GM12878 (cell line): ENCODE data around the gene NTRK1. TPM values are rescaled to one million over a fixed set of nuclear protein-coding genes. Genes with fewer than 3 reads are reported as not detected.
A peak's percentile ranks its signal among the peaks of the same experiment; 100 is the strongest.

Experiments used
- ATAC-seq: fragments of 200-7000 bp; cut with Tn5 transposase; 3 replicates; pipeline ENCODE4 v1.9.1; 2020; ENCODE audit warnings: mild to moderate bottlenecking, moderate library complexity
- BruUV-seq: library from RNA; stranded (reverse); fragments of 400-500 nt; replicated peaks from 2 replicates; lab custom pipeline; 2021; lab: Mats Ljungman, UMichigan
- CTCF ChIA-PET: fragments of 300-600 bp; sonication (Branson Sonifier 250); formaldehyde crosslinking; extraction: SDS; loops from one replicate; lab custom pipeline; 2021; ENCODE audit warnings: inconsistent platforms; lab: Yijun Ruan, JAX
- POLR2A ChIA-PET: fragments of 350-600 bp; formaldehyde crosslinking; extraction: SDS; loops from one replicate; lab custom pipeline; 2021; ENCODE audit warnings: inconsistent platforms; lab: Charles Lee
- RAD21 ChIA-PET: fragments of 300-600 bp; sonication (Branson Sonifier 250); formaldehyde crosslinking; loops from one replicate; lab custom pipeline; 2023; ENCODE audit warnings: antibody characterized with exemption; ENCODE audit not compliant: unreplicated experiment; lab: Charles Lee
- SMC1A ChIA-PET: fragments of 300-600 bp; sonication (Branson Sonifier 250); formaldehyde crosslinking; loops from one replicate; lab custom pipeline; 2023; ENCODE audit not compliant: unreplicated experiment, uncharacterized antibody; lab: Charles Lee
- DNase-seq: peaks from one replicate; pipeline ENCODE4 v3.0.0-alpha.2; 2011; ENCODE audit warnings: low read depth, low spot score
- FAIRE-seq: peaks from 3 replicates; lab custom pipeline; 2011; peaks lifted over from hg19 to GRCh38; lab: Jason Lieb, UNC
- H2AFZ ChIP-seq: 2 replicates; pipeline ENCODE4 v1.6.0; 2011; ENCODE audit warnings: low read depth, low read length, control low read depth; ENCODE audit not compliant: control insufficient read depth
- H3K27ac ChIP-seq: 2 replicates; pipeline ENCODE4 v1.5.1; 2011; ENCODE audit warnings: control low read depth; ENCODE audit not compliant: control insufficient read depth, insufficient read depth
- H3K27me3 ChIP-seq, 2 experiments: replicated peaks in 1 of 2; 2 replicates each; pipeline versions ENCODE4 v1.6.0 to v1.6.1; 2011; ENCODE audit warnings: low read length in 1 of 2; ENCODE audit not compliant: control insufficient read depth in 2 of 2, insufficient read depth in 2 of 2
- H3K36me3 ChIP-seq, 2 experiments: 2 replicates each; pipeline ENCODE4 v1.5.1; 2011; ENCODE audit warnings: low read length in 1 of 2; ENCODE audit not compliant: control insufficient read depth in 2 of 2, insufficient read depth in 2 of 2
- H3K4me1 ChIP-seq: 2 replicates; pipeline ENCODE4 v1.6.1; 2011; ENCODE audit warnings: mild to moderate bottlenecking, low read length, moderate library complexity, mixed read lengths; ENCODE audit not compliant: control insufficient read depth, insufficient read depth
- H3K4me2 ChIP-seq: 2 replicates; pipeline ENCODE4 v1.6.0; 2011; ENCODE audit warnings: control low read depth; ENCODE audit not compliant: control insufficient read depth, insufficient read depth
- H3K4me3 ChIP-seq: fragments of 200-600 bp; sonication (generic); 2 replicates; pipeline ENCODE4 v1.5.1; 2016
- H3K79me2 ChIP-seq: 2 replicates; pipeline ENCODE4 v1.6.0; 2011; ENCODE audit warnings: low read length; ENCODE audit not compliant: control insufficient read depth, insufficient read depth
- H3K9ac ChIP-seq: 2 replicates; pipeline ENCODE4 v1.8.0; 2011; ENCODE audit warnings: low read length, control low read depth, mixed read lengths; ENCODE audit not compliant: control insufficient read depth, insufficient read depth
- H3K9me3 ChIP-seq: replicated peaks from 3 replicates; pipeline ENCODE4 v1.5.1; 2011; ENCODE audit warnings: mild to moderate bottlenecking, low read length; ENCODE audit not compliant: control insufficient read depth, insufficient read depth
- H4K20me1 ChIP-seq: 2 replicates; pipeline ENCODE4 v1.6.0; 2011; ENCODE audit not compliant: control insufficient read depth, insufficient read depth
- ESRRA ChIP-seq: IDR thresholded peaks from 2 replicates; pipeline ENCODE4 v1.6.1; 2012; ENCODE audit warnings: mild to moderate bottlenecking, low read length, improper control_type of control experiment
- EZH2 ChIP-seq: IDR thresholded peaks from 2 replicates; pipeline ENCODE4 v1.6.1; 2012; ENCODE audit warnings: low read depth, mild to moderate bottlenecking, control low read depth, inconsistent platforms, low read length, borderline replicate concordance; ENCODE audit not compliant: control insufficient read depth
- NFIC ChIP-seq: IDR thresholded peaks from 2 replicates; pipeline ENCODE4 v1.6.1; 2012; ENCODE audit warnings: low read depth, mild to moderate bottlenecking, inconsistent platforms, low read length, moderate library complexity
- SP1 ChIP-seq: IDR thresholded peaks from one replicate; pipeline ENCODE4 v1.6.1; 2011; ENCODE audit warnings: low read depth, low read length
- ZNF687 ChIP-seq: fragments of 450-650 bp; IDR thresholded peaks from 2 replicates; pipeline ENCODE4 v1.6.1; 2017; ENCODE audit warnings: mild to moderate bottlenecking, moderate library complexity
- WGBS: methylation state at CpG from one replicate; pipeline ENCODE4 v1.1.6; 2016; ENCODE audit warnings: low lambda C conversion rate; ENCODE audit not compliant: insufficient replicate concordance, insufficient coverage; ENCODE audit errors: missing lambda C conversion rate; 5-methylcytosine and 5-hydroxymethylcytosine counted together
- in situ Hi-C: fragments of 300-500 bp; cut with MboI; formaldehyde crosslinking; loops from 9 replicates; pipeline ENCODE4 v1.14.3; 2018; ENCODE audit warnings: mixed read lengths
- intact Hi-C: fragments of 100-400 bp; cut with micrococcal nuclease; formaldehyde crosslinking; loops from one replicate; pipeline ENCODE4 v1.14.2; 2022; ENCODE audit not compliant: unreplicated experiment
- polyA plus RNA-seq, 11 experiments: library from polyadenylated mRNA; depleted of rRNA in 4 of 11; unstranded in 6 of 11; stranded (reverse) in 5 of 11; fragments of >200 nt; fragmentation: Nextera tagmentation in 4 of 11; fragmentation: Illumina TruSeq in 1 of 11; extraction: Ambion mirVana in 4 of 11; extraction: Trizol in 1 of 11; gene quantifications; 1 replicate in 1 of 11; 2 replicates in 10 of 11; pipeline versions ENCODE4 v1.2.1 to v1.2.3, GENCODE V29; 2011 to 2016; ENCODE audit warnings: inconsistent platforms in 2 of 11, missing spikeins in 2 of 11, low read depth in 1 of 11
- total RNA-seq, 4 experiments: library from RNA; depleted of rRNA in 3 of 4; stranded (reverse); fragments of >200 nt in 3 of 4; fragmentation: Illumina TruSeq in 1 of 4; extraction: Trizol in 1 of 4; gene quantifications; 2 replicates each; pipeline versions ENCODE4 v1.2.1 to v1.2.3, GENCODE V29; 2013 to 2021

The NTRK1 gene
- total and polyA plus RNA-seq, 10 of the 15 experiments (the other 5 are each of a cell fraction or from before 2014, with no cell fraction given): 0.10 to 0.56 (median 0.40) TPM; not detected in 7

GRCh38 chr1:156832434-156832833, 28.2 kb upstream of the NTRK1 start:
- no peak overlapping the region for H3K9ac ChIP-seq
- ChIA-PET CTCF (interaction anchor here (0.7 to 3.8 kb wide), 5 partner anchors 11 to 143 kb away, joined by 3 to 26 read pairs (median 5); partner anchors contain the start of gene NTRK1), SMC1A (interaction anchor here (2.0 to 2.4 kb wide), 2 partner anchors 24 to 107 kb away, joined by 6 to 7 read pairs; no protein-coding TSS in a partner anchor), RAD21 (interaction anchor here (0.8 kb wide), 1 partner anchor 28 kb away, joined by 3 read pairs; the partner anchor contains the start of gene NTRK1), POLR2A (interaction anchor here (1.9 kb wide), 1 partner anchor 25 kb away, joined by 4 read pairs; no protein-coding TSS in a partner anchor)
- DNase-seq (no peak), ATAC-seq (no peak), FAIRE-seq (no peak)
- no peak overlapping the region for H3K4me3 ChIP-seq
- H3K27ac ChIP-seq: no peak overlapping the region
- H4K20me1 ChIP-seq: no peaks in the 10 kb centered on the region
- in situ Hi-C loops: no loop called here
- H3K4me2 ChIP-seq: no peak overlapping the region
- H2AFZ ChIP-seq: no peak overlapping the region
- TF ChIP-seq SP1: no peak
- no peak for TF ChIP-seq ESRRA
- TF ChIP-seq NFIC: no peak
- H3K27me3 ChIP-seq: no peaks in the 10 kb centered on the region
- no TSS peak for BruUV-seq
- H3K36me3 ChIP-seq: no peaks in the 10 kb centered on the region
- no peaks in the 10 kb centered on the region for H3K79me2 ChIP-seq
- 20% methylated on average over 5 of the region's 5 CpGs for WGBS
- no peaks in the 10 kb centered on the region for H3K9me3 ChIP-seq
- peaks cover 21% of the 10 kb centered on the region for H3K4me1 ChIP-seq
- intact Hi-C loops: no loop called here

- no peaks in the 10 kb centered on the region for H3K9me3 ChIP-seq
- H4K20me1 ChIP-seq: no peaks in the 10 kb centered on the region
- RAD21 ChIA-PET: interaction anchor here (0.8 kb wide), 1 partner anchor 144 kb away, joined by 3 read pairs; no protein-coding TSS in a partner anchor
- H3K27me3 ChIP-seq: no peaks in the 10 kb centered on the region
- no TSS peak for BruUV-seq
- POLR2A ChIA-PET: interaction anchor here (0.5 to 1.9 kb wide), 3 partner anchors 12 to 105 kb away, joined by 3 to 4 read pairs (median 4); no protein-coding TSS in a partner anchor
- DNase-seq: no peak
- TF ChIP-seq EZH2 (no peak), ZNF687 (peak; percentile 54; the same call in 1 of the 2 replicates)
- TF ChIP-seq, all 136 proteins: peak for 1
- Histone ChIP-seq H3K4me1 (peaks cover 24% of the 10 kb centered on the region), H3K4me3 (no peak overlapping the region), H2AFZ (no peak overlapping the region), H3K36me3 (no peaks in the 10 kb centered on the region), H3K79me2 (no peaks in the 10 kb centered on the region), H3K4me2 (no peak overlapping the region), H3K9ac (no peak overlapping the region), H3K27ac (no peak overlapping the region)
- ChIA-PET SMC1A (interaction anchor here (0.9 to 2.4 kb wide), 6 partner anchors 12 to 108 kb away, joined by 3 to 8 read pairs (median 6); no protein-coding TSS in a partner anchor), CTCF (interaction anchor here (1.0 to 3.8 kb wide), 8 partner anchors 12 to 144 kb away, joined by 3 to 26 read pairs (median 5); partner anchors contain the start of gene NTRK1)
- in situ Hi-C loops: no loop called here
- intact Hi-C loops: no loop called here
- peak; percentile 37 for ATAC-seq
- 34% methylated on average over 2 of the region's 2 CpGs for WGBS
- FAIRE-seq: no peak
Measured at GRCh38 chr1:156833603-156834002, 27.1 kb upstream of the NTRK1 start.
